HS-5 (cell line): ENCODE data around the gene ZBTB20.

ENCODE experiments used
- DNase-seq: peaks from one replicate; pipeline ENCODE4 v3.0.0-alpha.2; 2012; ENCODE audit warnings: low read depth

Gene ZBTB20

GRCh38 chr3:114872050-114872449 is 275.0 kb downstream of the ZBTB20 start:
- DNase-seq = no peak

- no peak for DNase-seq
These were observed 279.1 kb downstream of the ZBTB20 start for GRCh38 chr3:114867835-114868503.

GRCh38 chr3:114867359-114867758 is 279.7 kb downstream of the ZBTB20 start:
- DNase-seq = no peak

- no peak for DNase-seq
These were observed 280.7 kb downstream of the ZBTB20 start for GRCh38 chr3:114866430-114866829.

GRCh38 chr3:114864970-114865369 is 282.1 kb downstream of the ZBTB20 start:
- no peak for DNase-seq

- DNase-seq = no peak
These were observed 283.2 kb downstream of the ZBTB20 start for GRCh38 chr3:114863848-114864247.

GRCh38 chr3:114861666-114862065 is 285.4 kb downstream of the ZBTB20 start:
- DNase-seq = no peak

- DNase-seq = no peak
These were observed 286.6 kb downstream of the ZBTB20 start for GRCh38 chr3:114860531-114860930.

- no peak for DNase-seq
These were observed 288.8 kb downstream of the ZBTB20 start for GRCh38 chr3:114858329-114858728.

GRCh38 chr3:114857299-114857701 is 289.8 kb downstream of the ZBTB20 start:
- no peak for DNase-seq

- DNase-seq = no peak
These were observed 290.3 kb downstream of the ZBTB20 start for GRCh38 chr3:114856835-114857234.

GRCh38 chr3:114855839-114856238 is 291.2 kb downstream of the ZBTB20 start:
- DNase-seq = no peak

GRCh38 chr3:114852966-114853365 is 294.1 kb downstream of the ZBTB20 start:
- DNase-seq = no peak

GRCh38 chr3:114850898-114851297 is 296.2 kb downstream of the ZBTB20 start:
- no peak for DNase-seq

- no peak for DNase-seq
These were observed 298.3 kb downstream of the ZBTB20 start for GRCh38 chr3:114848643-114849350.

- no peak for DNase-seq
These were observed 299.0 kb downstream of the ZBTB20 start for GRCh38 chr3:114848082-114848481.

- no peak for DNase-seq
These were observed 299.5 kb downstream of the ZBTB20 start for GRCh38 chr3:114847564-114847963.

- DNase-seq = no peak
These were observed 300.3 kb downstream of the ZBTB20 start for GRCh38 chr3:114846779-114847178.

- no peak for DNase-seq
These were observed 300.8 kb downstream of the ZBTB20 start for GRCh38 chr3:114846252-114846651.

GRCh38 chr3:114841515-114841914 is 305.6 kb downstream of the ZBTB20 start:
- DNase-seq = no peak

GRCh38 chr3:114839476-114839875 is 307.6 kb downstream of the ZBTB20 start:
- DNase-seq = no peak

GRCh38 chr3:114838025-114838424 is 309.1 kb downstream of the ZBTB20 start:
- DNase-seq = no peak

GRCh38 chr3:114834175-114834940 is 312.7 kb downstream of the ZBTB20 start:
- no peak for DNase-seq
